ENCODE results near the gene PROX1.

- TF ChIP-seq CTCF (conservative IDR thresholded peaks at IDR 0.05; ENCODE audit: low read length): no peak
- no peak for TF ChIP-seq EZH2phosphoT487 (IDR thresholded peaks at IDR 0.05; ENCODE audit: borderline replicate concordance, low read depth, low read length)
These were observed 21.1 kb downstream of the PROX1 start for GRCh38 chr1:214008791-214009422.

Data from OCI-LY7 (cell line).